GM18499 (cell line): Measurements from ENCODE around the gene FN1.
"Not testable (repeated sequence)": the region's sequence is repeated elsewhere in the genome, so short reads cannot be mapped to it uniquely, and the experiment has no call there.

Experiments used
- ATAC-seq: cut with Tn5 transposase; IDR thresholded peaks from one replicate; pipeline ENCODE4 v1.9.1; 2021; ENCODE audit warnings: moderate number of reproducible peaks; ENCODE audit not compliant: insufficient read depth, unreplicated experiment

Gene FN1

GRCh38 chr2:215370112-215370965 lies 65.5 kb downstream of the FN1 start:
- no peak for ATAC-seq

- no peak for ATAC-seq
Measured at GRCh38 chr2:215369181-215369760, 66.6 kb downstream of the FN1 start.

DNA sequence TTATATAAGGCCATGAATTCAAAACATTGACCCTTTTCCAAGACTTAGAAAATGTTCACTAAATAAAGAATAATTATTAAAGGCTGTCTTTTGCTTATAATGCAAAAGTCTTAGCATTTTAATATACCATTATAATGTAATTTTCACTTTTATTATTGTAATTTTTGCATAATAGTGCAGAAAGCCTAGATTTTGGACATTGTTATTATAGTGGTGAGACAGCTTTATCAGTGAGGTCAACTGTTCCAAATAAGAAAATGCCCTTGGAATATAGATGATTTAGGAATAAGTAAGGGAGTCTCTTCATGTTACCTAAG lies 67.4 kb downstream of the FN1 start:
- ATAC-seq = no peak

- no peak for ATAC-seq
Measured at GRCh38 chr2:215367662-215368492, 68.0 kb downstream of the FN1 start.

DNA sequence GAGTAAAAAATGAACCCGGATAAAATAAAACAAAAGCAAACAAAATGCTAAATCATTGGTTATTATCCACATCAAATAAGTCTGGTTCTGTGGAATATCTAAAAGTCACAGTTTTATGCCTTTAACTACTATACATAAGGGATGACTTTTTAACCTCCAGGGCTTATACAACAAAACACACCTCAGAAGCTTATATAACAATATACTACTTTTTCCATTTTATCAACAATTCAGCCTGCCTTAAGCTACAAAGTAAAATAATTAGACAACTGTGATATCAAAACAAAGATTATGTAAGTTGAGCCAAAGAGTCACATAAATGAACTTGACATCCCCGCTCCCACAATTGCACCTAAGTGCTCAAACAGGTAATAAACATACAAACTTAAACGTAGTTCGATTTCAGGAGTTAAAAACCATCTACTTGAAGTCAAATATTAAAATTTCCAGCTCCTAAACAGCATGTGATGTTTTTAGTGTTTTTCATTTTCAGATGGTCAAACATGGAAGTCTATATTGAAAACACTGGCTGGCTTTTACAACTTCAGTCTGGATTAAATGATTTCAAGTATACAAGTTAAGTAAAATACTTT lies 69.3 kb downstream of the FN1 start:
- no peak for ATAC-seq

DNA sequence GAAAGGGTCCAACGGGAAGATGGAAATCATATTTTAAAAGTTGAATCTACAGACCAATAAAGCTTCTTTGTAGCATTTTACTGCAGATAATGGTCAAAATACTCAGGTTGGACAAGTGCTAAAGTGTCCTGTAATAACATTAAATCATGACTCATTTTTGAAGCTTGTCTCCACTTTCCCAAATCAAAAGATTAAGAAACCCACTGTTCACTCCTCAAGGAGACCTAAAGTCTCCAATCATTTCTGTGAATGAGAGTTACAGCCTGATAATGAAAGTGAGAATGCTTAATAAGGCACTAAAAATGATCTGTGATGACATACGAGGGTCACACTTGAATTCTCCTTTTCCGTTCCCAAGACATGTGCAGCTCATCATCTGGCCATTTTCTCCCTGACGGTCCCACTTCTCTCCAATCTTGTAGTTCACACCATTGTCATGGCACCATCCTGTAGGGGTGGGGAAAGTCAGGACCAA lies 70.6 kb downstream of the FN1 start:
- ATAC-seq = no peak

DNA sequence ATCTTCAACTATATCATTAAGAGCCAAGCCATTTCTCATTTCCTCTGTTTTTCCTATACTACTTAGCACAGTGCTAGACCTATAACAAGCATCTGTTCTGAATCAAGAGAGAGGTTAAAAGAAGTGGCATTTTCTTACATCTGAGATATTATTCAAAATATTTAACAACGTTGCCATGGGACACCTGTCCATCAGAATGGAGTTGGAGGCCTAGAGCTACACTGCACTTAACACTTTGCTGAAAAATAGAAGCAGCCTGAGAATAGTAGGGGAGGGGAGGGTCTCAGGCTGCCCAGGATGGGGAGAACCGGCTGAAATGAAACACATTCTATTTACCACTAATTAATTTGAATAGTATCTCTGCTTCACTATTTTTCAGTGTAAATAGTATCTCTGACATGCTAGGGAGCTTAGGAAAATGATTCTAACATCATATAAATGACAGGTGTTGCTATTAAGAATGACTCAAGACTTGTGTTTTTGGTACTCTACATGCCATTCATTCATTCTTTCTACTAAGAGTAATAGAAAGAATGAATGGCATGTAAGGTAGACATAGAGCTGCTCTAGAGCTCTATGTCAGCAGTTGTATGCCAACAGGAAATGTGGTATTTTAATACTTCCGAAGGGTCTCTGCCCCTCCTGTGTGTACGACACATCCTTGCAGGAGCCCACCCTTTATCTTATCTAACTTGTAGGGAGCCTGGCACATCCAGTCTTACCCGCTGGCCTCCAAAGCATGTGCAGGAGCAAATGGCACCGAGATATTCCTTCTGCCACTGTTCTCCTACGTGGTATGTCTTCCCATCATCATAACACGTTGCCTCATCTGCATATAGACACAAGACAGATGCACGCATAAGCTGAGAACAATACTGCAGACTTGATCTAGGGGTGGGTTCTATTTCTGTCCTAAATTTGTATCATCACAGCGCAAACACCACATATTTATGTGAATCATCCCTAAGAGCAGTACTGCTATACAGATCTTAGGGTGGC lies 71.4 kb downstream of the FN1 start:
- ATAC-seq = no peak

GRCh38 chr2:215363461-215364156 lies 72.3 kb downstream of the FN1 start:
- no peak for ATAC-seq

GRCh38 chr2:215363039-215363438 lies 72.8 kb downstream of the FN1 start:
- ATAC-seq = no peak

DNA sequence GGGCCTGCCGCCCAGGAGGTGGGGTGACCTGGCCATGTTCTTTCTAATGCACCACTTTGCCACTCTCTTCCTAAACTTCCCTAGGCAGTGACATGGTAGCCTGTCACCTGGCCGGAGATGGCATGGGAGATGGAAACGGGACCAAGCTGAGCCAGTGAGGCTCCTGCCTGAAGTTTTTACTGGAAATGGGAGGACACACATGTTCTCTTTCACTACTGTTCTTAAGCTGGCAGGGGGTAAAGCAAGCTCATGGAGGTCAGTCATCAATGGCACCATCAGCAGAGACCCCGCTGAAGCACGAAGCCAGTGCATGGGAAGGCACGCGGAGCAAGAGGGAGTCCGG lies 73.3 kb downstream of the FN1 start:
- ATAC-seq = no peak

GRCh38 chr2:215361876-215362561 lies 73.8 kb downstream of the FN1 start:
- no peak for ATAC-seq

DNA sequence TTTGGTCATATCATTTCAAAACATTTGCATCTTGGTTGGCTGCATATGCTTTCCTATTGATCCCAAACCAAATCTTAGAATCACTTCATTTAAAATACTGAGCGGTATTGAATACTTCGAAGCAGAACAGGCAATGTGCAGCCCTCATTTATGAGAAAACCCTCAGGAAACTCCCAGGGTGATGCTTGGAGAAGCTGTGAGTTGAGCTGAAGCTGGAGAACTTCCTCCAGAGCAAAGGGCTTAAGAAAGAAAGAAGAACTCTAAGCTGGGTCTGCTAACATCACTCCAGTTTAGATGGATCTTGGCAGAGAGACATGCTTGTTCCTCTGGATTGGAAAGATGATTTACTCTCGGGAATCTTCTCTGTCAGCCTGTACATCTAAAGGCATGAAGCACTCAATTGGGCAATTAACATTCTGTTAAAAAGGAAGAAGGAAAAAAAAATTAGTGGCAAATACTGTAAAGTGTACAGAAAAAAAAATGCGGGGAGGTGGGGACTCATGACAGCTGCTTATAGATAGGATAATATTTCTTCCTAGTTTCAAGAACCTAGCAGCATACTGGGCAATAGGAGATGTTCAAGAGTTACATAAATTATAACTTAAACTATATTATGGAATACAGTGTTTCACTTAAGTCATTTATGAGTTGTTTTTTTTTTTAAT lies 74.5 kb downstream of the FN1 start:
- ATAC-seq = no peak

DNA sequence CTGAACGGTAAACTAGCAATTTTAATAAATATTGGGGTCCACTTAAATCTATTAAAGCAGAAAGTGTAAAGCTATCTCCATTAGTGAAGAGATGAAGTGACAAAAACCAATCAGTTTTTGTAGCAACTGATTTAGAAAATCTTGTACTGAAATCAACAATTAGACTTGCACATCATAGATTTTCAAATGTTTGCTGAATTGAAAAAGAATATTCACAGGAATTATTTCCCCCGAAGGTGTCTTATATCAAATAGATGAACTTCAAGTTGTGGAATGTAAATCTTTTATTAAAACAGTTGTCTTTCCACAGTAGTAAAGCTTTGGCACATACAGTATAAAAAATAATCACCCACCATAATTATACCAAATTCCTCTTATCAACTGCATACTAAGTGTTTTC lies 75.3 kb downstream of the FN1 start:
- ATAC-seq = no peak

GRCh38 chr2:215360059-215360458 lies 75.8 kb downstream of the FN1 start:
- not testable (repeated sequence) for ATAC-seq

DNA sequence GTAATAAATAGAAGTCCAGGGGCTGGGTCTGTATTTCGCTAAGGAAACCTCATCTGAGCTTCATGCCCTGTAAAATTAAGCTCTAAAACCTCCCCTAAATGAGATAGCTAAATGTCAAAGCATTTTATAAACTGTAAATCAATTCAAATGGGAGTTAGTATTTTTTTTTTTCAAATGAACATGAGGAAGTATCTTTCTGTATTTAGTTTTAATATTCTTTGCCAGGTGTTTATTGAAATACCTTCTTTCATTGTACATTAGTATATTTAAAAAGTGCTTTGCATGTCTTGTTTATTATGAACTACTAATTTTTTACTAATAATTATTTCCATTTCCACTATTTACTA lies 76.3 kb downstream of the FN1 start:
- no peak for ATAC-seq

DNA sequence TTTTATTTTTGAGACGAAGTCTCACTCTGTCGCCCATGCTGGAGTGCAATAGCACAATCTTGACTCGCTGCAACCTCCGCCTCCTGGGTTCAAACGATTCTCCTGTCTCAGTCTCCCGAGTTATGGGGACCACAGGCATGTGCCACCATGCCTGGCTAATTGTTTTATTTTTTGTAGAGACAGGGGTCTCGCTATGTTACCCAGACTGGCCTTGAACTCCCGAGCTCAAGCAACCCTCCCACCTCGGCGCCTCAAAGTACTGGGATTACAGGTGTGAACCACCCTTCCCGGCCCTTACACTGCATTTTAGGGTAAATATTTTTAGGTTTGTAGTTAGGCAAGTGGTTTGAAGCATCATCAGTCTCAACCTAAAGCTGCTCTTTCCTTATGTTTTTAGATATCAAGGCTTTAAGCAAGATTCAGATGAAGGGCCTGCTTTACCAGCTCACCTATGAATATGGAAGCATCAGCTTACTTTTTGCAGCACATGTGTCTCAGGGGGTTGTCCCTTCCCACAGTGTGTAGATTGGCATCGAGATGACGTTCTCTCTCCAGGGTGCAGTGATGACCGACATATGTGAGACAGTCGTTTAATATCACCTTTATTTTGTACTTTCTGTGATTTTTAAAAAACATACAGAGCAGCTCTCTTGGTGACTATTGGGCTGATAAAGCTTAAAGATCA lies 76.8 kb downstream of the FN1 start:
- no peak for ATAC-seq

GRCh38 chr2:215358312-215358845 lies 77.5 kb downstream of the FN1 start:
- ATAC-seq = no peak
